Kidney glomerular epithelial cell (primary cell): ENCODE results near the gene DENND1B.

Experiments used
- DNase-seq: peaks from one replicate; lab custom pipeline; 2025; lab: John Stamatoyannopoulos, UW

Gene DENND1B, protein sequence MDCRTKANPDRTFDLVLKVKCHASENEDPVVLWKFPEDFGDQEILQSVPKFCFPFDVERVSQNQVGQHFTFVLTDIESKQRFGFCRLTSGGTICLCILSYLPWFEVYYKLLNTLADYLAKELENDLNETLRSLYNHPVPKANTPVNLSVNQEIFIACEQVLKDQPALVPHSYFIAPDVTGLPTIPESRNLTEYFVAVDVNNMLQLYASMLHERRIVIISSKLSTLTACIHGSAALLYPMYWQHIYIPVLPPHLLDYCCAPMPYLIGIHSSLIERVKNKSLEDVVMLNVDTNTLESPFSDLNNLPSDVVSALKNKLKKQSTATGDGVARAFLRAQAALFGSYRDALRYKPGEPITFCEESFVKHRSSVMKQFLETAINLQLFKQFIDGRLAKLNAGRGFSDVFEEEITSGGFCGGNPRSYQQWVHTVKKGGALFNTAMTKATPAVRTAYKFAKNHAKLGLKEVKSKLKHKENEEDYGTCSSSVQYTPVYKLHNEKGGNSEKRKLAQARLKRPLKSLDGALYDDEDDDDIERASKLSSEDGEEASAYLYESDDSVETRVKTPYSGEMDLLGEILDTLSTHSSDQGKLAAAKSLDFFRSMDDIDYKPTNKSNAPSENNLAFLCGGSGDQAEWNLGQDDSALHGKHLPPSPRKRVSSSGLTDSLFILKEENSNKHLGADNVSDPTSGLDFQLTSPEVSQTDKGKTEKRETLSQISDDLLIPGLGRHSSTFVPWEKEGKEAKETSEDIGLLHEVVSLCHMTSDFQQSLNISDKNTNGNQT

DNA sequence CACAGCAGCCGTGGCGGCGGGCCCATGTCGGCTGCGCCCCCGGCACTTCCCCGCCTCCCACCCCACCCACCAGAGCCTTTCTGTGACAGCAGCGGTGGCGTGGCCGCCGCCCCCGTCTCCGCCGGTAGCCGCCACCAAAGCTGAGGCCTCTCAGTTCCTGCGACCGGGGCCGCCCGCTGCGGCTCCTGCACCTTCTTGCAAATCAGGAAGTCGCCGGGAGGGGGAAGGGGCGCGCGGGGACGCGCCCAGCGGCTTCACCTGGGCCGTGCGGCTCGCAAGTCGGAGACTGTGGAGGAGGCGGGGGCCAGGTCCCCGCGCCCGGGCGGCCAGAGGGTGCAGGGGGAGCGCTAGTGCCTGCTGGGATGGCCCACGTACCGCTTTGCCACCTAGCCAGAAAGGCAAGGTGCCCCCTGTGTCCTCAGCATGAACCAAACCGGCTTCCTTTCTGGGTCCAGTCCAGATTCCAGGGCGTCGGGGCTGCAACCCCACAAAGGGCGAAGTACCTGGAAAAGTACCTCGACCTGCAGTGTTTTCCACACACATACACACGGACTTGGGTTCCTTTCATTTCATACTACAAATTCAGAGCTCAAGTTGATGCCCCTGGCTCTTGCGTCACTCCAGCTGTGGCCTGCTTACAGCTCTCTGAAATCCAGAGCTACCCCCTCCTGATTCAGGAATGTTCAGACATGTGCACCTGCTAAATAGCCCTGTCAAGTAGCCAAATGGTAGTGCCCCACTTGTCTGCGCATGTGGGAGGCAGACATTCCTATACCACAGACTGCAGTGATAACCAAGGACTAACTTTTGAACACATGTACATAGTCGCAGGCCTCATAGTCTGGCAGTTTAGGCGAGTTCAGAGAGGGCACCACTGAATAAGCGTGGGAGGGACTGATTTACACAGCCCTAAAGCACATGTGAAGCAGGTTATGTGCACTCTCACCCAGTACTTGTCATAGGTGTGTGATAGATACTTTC lies at the start of gene DENND1B:
Gene DENND1B, minus strand, starts transcription at position 199 of the 981 bp plus-strand sequence. CDS start 325 bp downstream, outside the sequence.
- peak; percentile 62 for DNase-seq

DNA sequence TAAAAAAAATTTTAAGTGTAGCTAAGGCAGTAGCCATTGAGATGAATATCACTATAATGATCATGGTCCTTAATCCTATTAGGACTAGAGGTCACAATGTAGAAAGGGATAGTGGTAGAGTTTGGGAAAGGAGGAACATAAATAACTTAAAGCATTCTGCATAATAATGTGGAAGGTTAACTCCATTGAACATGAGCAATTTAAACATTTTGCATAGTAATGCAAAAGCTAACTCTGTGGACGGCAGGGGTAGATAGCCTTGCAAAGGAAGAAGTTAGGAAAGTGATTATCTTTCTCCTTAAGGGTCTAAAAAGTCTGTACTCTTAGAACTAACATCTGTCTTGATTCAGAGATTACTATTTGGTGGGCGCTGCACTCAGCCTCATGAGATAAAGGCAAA lies 39.0 kb upstream of the DENND1B start:
- DNase-seq: no peak

DNA sequence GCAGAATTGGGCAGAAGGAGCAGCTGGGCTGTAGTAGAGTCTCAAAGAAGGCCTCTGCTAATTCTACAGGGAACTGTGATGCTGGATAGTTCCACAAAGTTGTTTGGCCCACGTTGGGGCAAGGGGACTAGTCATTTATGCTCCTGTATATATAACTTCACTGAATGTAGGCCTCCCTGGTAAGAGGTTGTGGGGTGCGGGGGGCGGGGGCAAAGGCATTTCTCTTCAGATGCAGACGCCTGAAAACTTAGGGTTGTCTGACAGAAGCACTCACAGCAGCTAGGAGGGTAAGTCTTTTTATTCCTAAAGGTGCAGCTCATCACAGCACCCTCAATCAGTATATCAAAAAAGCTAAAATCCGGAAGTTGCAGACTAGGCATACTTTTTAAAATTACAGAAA lies 38.5 kb upstream of the DENND1B start:
- DNase-seq: no peak

DNA sequence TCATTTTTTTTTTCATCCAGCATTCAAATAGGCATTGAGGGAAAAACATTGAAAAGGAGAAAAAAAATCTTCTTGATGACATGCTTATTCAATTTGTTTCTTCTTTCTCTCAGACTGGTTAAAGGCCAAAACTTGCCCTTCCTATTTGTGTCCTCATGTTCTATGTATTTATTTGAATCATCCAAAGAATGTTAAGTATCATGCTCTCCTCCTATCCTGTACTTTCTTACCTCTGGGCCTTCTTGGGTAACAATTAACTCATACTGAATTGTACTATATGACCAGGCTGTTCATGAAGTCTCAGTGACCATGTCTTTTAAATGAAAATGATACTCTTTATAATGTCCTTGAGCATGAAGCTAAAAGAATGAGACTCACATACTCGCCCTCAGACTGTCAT lies 36.5 kb upstream of the DENND1B start:
- peak; percentile 52 for DNase-seq

DNA sequence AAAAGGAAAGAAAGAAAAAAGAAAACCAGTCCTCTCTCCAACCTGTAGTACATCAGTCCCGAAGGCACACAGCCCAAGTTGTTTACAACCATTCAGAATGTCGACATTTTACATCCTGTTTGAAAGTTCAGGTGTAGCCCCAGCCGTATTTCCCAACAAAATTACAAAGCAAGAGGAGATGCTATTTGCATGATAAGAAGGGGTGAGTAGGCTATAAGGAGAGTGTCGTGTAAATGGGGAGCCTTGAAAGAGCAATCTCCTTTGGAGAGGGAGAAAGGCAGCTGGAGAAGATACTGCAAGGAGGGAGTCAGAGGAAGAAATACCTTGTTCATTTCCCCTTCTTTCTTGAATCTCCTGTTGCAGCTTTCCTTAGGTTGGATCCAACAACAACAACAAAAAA lies 35.5 kb upstream of the DENND1B start:
- no peak for DNase-seq

DNA sequence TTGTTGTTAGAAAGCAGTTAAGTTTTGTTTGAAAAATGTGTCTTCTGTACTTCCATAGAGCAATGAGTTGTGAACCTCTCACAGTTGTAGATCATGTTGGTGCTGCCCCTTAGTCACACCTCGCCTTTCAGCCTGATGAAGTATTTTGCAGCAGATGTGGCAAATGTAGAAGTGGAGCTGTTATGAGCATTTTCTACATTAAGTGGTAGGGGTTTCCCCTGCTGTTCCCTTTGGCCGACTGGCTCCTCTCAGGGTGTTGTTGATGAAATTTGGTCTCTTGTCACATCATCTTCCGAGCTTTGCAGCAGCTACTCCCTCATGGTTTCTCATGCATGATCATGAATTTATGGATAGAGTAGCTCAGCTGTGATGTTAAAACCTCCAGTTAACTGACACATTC lies 33.6 kb upstream of the DENND1B start:
- DNase-seq: no peak

DNA sequence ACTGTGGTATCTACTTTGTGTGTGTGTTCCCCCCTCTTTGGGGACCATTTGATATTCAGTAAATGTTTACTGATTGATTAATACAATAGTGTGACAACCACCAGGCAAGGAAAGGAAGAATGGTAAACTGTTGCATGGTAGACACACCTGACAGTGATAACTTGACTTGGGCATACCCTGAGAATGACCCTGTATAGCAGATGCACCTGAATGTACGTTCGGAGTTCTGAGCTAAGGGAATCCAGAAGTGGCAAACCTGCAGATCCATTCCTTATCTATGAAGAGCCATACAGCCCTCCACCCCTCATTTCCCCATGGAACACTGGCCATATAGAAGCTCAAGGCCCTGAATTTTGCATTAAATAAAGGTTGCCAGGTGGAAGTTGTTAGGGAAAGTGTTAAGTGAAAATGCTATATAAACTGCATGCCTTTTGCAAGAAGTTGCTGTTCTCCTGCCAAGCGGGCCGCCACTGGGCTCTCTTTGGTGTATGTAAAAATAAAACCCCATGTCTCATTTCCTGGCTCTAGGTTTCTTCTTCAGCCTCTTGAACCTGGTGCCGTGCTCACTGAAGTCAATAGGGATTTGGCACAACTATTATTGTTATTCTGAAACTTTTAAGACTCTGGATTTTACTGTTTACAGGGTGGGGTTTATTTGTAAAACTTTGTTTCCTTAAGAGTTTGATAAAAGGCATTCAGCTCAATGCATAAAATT lies 32.6 kb upstream of the DENND1B start:
- DNase-seq: no peak

DNA sequence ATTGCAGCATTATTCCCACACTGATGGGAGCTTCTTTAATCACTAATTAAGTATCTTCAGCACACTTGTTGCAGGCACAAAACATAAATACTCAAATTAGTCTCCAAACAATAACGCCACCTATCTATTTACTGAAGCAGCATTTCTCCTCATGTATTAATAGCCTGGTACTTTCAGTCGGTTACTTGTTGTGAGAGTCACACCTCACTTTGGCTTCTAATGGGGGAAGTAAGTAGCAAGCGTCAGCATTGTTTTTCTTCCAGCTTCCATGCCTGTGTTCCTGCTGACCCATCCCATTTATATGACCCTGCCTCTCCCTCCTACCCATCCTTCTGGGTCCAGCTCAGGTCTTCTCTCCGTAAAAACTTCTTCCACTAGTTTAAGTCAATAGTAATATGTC lies 31.9 kb upstream of the DENND1B start:
- DNase-seq: no peak

DNA sequence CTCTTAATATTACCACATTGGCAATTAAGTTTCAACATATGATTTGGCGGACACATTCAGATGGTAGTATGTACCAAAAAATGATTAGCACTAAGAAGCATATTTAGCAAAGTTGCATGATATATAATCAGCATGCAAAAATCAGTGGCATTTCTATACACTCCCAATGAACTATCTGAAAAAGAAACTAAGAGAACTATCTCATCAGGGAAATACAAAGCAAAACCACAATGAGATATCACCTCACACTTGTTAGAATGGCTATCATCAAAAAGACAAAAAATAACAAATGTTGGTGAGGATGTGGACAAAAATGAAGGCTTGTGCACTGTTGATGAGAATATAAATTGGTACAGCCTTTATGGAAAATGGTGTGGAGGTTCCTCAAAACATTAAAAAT lies 31.4 kb upstream of the DENND1B start:
- no peak for DNase-seq

DNA sequence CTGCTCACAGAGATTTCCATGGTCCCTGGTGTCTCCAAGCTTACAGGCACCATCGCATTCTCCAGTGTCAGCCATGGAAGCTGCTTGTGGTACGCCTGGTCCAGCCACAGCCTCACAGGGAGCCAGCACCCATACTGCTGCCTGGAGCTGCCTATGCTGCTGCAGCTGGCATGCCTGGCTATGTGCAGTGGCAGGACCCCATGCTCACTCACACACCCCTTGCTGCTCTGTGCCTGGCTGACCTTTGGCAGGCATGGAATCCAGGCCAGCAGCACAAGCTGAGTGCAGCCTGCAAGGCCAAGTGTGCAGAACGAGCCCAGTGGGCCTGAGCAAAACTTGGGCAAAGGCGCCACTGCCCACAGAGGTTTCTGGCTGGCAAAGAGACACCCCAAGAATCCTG lies 26.4 kb upstream of the DENND1B start:
- DNase-seq: no peak

DNA sequence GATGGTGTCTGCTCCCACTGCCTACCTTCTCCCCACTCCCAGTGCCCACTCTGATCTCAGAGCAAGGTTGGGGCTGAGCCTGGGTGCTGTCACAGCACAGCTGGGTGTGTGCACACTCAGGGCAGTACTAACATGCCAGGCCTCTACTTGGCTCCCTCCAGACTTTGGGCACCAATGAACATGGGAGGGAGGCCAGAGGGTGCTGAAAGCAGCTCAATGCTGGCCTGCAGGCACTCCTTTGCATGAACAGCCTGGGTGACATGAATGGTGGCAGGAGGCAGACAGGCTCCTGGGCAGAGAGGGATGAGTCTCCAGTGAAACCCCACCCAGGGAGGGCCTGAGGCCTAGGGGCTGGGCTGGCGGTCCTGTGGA lies 25.8 kb upstream of the DENND1B start:
- no peak for DNase-seq

DNA sequence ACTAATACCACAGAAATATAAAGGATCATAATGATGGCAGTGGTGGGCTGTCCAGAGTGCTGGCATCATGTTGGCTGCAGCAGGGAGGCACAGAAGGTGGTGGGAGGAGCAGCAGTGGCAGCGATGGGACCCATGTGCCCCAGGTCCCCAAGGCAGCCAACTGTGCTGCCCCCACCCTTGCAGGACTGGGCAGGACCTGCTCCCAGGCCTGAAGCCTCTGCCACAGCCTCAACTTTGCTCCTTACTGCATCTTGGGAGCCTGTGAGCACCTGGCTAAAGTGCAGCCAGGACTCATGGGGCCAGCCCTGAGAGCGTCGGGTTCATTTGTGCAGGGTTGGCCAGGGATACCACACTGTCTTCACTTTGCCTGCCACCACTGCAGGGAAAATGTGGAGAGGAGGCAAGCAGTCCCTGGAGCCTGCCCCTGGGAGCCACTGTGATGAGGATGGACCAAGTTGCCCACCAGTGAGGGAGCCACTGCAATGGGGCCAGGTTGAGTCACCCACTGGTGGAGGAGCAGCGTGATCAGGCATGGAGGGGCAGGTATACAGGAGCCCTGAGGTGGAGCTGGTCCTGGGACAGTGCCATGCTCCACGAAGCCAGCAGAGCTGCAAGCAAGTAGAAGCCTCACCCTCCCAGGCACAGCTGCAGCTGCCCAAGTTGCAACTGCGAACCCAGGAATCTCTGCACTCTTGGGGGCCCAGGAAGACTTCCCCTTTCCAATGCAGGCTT lies 25.3 kb upstream of the DENND1B start:
- no peak for DNase-seq

DNA sequence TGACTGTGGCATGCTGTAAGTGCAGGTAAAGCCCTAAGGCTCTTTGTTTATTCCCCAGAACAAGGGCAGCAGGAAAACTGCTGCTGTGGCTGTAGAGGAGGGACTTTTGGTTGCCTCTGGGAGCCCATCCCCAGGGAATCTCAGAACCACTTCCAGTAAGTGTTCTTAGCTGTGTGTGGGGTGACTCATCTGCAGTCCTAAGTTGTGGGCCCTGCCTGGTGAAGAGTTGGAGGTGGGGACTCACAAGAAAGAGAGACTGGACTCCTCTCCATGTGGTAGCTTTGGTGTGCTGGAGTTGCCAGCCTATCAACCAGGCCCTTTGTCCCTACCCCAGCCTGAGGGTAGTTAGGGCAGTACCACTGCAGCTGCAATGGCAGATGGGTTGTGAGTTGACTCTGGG lies 24.0 kb upstream of the DENND1B start:
- peak; percentile 35 for DNase-seq

DNA sequence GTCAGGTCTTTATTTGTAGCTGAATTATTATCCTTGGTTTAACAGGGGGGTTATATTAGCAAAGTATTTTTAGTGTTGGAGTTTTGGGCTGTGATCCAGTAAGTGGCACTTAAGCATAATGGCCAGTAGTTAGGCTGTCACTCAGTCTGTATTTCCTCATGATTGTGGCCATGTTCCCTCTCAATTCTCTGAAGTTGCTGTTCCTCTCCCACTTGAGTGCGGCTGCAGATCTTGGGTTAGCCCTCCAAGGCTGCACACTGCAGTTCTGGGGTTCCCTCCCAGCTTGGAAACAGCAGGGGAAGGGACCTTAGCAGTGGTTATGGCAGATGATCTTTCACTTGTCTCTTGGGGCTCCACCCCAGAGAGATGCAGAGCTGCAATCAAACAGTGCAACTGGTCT lies 23.2 kb upstream of the DENND1B start:
- no peak for DNase-seq

DNA sequence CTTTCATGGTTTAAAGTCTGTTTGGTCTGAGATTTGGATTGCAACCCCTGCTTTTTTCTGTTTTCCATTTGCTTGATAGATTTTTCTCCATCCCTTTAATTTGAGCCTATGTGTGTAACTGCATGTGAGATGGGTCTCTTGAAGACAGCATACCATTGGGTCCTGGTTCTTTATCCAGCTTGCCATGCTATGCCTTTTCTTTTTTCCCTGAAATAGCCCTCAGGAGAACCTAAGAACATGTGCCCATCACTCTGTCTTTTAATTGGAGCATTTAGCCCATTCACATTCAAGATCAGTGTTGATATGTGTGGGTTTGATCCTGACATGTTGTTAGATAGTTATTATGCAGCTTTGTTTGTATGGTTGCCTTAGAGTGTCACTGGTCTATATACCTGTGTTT lies 21.7 kb upstream of the DENND1B start:
- DNase-seq: no peak

DNA sequence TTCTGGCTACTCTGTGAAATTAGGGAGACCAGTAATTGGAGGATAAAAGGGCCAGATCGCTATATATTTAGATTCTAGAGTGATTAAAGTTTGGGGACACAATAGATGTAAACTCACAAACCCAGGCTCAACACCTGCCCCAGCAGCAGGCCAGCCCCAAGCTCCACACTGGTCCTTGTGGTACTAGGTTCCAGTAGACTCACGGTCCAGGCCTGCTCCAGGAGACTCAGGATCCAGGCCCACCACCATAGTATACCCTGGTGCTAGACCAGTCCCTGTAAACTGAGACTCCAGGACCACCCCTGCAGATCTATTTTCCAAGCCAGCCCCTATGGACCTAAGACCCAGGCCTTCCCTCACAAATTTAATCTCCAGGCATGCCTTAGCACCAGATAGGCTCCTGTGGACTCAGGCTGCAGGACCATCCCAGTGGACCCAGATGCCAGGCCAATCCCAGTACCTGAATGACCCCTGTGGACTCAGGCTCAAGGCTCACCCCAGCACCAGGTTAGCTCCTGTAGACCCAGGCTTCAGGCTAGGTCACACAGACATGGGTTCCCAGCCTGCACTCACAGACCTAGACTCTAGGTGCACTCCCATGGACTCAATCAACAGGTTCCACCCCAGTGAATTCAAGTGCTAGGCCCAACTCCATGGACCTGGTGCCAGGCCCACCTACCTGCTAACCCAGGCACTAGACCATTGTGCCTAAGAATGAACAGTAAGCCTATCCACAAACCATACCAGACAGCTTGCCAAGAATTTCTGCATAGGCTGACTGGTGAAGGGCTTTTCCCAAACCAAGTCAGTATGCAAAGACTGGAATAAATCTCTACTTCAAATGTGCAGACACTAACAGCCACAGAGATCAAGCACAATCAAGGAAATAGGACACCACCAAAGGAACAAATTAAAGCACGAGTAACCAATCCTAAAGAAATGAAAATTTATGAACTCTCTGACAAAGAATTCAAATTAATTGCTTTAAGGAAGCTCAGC lies 13.8 kb upstream of the DENND1B start:
- DNase-seq: no peak

DNA sequence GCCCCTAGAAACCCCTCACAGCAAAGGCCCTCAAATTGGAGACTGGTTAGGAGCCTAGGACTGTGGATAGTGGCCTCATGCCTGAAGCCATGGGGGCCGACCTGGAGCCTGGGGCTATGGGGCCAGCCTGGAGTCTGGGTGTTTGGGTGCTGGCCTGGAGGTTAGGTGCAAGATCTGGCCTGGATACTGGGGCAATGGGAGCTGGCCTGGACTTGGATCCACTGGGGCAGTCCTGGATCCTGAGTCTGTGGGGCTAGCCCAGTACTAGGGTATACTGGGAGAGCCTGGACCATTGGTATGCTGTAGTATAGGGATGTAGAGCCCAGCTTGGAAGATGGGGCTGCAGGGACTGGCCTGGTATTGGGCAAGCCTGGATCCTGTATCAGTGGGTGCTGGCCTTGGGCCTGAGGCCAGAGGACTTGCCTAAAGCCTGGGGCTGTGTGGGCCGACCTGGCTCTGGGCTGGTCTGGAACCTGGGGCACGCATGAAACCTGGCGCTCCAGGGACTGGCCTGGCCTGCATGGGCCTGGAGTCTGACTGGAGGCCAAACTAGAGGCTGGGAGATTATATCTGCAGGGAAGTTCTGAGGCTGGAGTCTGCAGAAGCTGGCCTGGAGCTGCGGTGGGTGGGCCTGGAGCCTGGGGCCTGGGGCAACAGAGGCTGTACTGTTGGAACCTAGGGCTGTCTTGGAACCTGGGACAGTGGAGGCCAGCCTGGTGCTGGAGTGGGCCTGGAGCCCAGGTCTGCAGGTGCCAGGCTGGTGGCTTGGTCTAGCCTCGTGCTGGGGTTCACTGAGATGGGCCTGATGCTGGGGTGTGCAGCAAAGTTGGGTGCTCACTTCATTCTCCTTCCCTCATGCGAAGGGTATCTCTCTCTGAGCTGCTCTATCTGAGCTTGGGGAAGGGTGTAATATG lies 12.6 kb upstream of the DENND1B start:
- DNase-seq: no peak

DNA sequence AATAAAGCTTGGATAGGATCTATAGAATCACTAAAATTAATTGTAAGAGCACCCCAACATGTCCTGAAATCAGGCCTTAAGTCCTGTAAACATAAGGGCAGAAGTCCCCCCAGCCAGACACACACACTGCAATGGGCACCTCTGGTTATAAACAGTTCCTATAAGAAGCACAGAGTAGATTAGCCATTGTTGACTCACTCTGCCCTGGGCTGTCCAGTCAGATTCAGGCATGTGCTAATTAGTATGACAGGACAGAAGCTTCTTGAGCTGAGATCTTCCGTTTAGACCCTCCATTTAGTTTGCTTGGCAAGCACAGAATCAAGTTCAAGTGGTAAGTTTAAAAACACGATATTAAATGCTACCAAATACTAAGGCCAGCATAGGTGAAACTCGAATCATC lies 11.8 kb upstream of the DENND1B start:
- DNase-seq: no peak

DNA sequence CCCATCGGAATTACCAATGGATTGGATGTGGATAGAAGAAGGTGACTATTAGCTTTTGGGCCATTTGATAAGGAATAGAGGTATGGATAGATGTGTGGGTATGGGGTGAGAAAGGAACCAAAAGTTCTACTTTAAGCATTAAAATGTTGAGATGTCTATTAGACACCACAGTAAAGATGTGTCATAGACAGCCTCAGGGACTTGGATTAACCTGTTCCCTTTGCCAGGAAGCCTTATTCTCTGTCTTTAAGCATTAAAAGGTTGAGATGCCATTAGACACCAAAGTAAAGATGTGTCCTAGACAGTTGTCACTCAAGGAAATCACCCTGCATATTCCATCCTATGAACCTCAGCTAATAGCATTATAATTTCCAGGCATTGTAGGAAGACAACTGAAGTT lies 11.0 kb upstream of the DENND1B start:
- no peak for DNase-seq
